Measurements from ENCODE around the gene RBM47. TPM values are rescaled to one million over a fixed set of nuclear protein-coding genes. Genes with fewer than 3 reads are reported as not detected.

RBM47 gene
- total and polyA plus RNA-seq, 9 of the 15 experiments (the other 6 are each of a cell fraction or from before 2014, with no cell fraction given), result 1.4 to 6.4 (median 3.3) TPM

- H3K27me3 ChIP-seq (ENCODE audit: control insufficient read depth in 2 of 2, insufficient read depth in 2 of 2, low read length in 2 of 2), result peaks cover 17 to 23% of the 10 kb centered on the region in 2 experiments; a peak in 3 of 5 replicates
- H3K4me1 ChIP-seq (replicated peaks in 1 of 2; ENCODE audit: control insufficient read depth in 2 of 2, insufficient read depth in 2 of 2, low read length in 2 of 2), result no peaks in the 10 kb centered on the region
- no peak overlapping the region for H3K4me3 ChIP-seq
- FAIRE-seq (no peak), DNase-seq (ENCODE audit: extremely low read depth in 1 of 4, low spot score in 3 of 4) (no peak), ATAC-seq (no peak)
- H3K27ac ChIP-seq (ENCODE audit: extremely low read depth, low read depth, low read length), result no peak overlapping the region
- H3K36me3 ChIP-seq (ENCODE audit: control insufficient read depth, insufficient read depth, low read length), result no peaks in the 10 kb centered on the region
- intact Hi-C loops (cut with micrococcal nuclease), result no loop called here
- H3K9ac ChIP-seq (ENCODE audit: insufficient read depth in 1 of 2, low read depth in 2 of 2, low read length in 2 of 2), result no peak overlapping the region
- no peaks in the 10 kb centered on the region for H3K9me3 ChIP-seq (replicated peaks; ENCODE audit: control insufficient read depth, insufficient read depth, low read depth, low read length)
- no peaks in the 10 kb centered on the region for H4K20me1 ChIP-seq (replicated peaks; ENCODE audit: control insufficient read depth, insufficient read depth, low read length)
- ChIA-PET POLR2A (interaction anchor here (0.6 kb wide), 1 partner anchor 8 kb away, joined by 4 read pairs; no protein-coding TSS in a partner anchor), CTCF (ENCODE audit: low intra/inter-chr PET ratio) (no interaction called here)
- BruUV-seq (replicated peaks), result no TSS peak
- TF ChIP-seq CBFB (CRISPR knock-in tag; IDR thresholded peaks at IDR 0.05) (no peak), ZNF121 (CRISPR knock-in tag; conservative IDR thresholded peaks at IDR 0.05) (no peak), ZNF740 (CRISPR knock-in tag; IDR thresholded peaks at IDR 0.05) (no peak), ZNF740 (tag; IDR thresholded peaks at IDR 0.05) (no peak), TBL1XR1 (IDR thresholded peaks at IDR 0.05; ENCODE audit: low read length in 2 of 2) (no peak), ZBTB40 (IDR thresholded peaks at IDR 0.05) (no peak), ZBTB40 (CRISPR knock-in tag; IDR thresholded peaks at IDR 0.05) (no peak), PYGO2 (tag; IDR thresholded peaks at IDR 0.05) (no peak), ZNF764 (CRISPR knock-in tag; IDR thresholded peaks at IDR 0.05; ENCODE audit: low read depth) (no peak), MTA2 (IDR thresholded peaks at IDR 0.05; ENCODE audit: low read depth) (no peak)
- no peaks in the 10 kb centered on the region for H3K79me2 ChIP-seq (ENCODE audit: control insufficient read depth, insufficient read depth, low read length)
- H3K4me2 ChIP-seq (ENCODE audit: insufficient read depth, low read length), result no peak overlapping the region
- H3K9me1 ChIP-seq (ENCODE audit: control insufficient read depth, insufficient read depth, low read length), result no peaks in the 10 kb centered on the region
- WGBS (ENCODE audit: insufficient coverage, low coverage, missing lambda C conversion rate), result 0% methylated on average over 2 of the region's 2 CpGs
- no peak overlapping the region for H2AFZ ChIP-seq (ENCODE audit: low read depth, low read length)
- in situ Hi-C loops (cut with MboI), result no loop called here
Observed at GRCh38 chr4:40612831-40613230, 16.8 kb downstream of the RBM47 start.
